Mucosa of descending colon (tissue), 3 donors: Measurements from ENCODE around the gene RAB1B. TPM values are rescaled to one million over a fixed set of nuclear protein-coding genes. Genes with fewer than 3 reads are reported as not detected.
A peak's percentile ranks its signal among the peaks of the same experiment; 100 is the strongest.
"Not testable (repeated sequence)": the region's sequence is repeated elsewhere in the genome, so short reads cannot be mapped to it uniquely, and the experiment has no call there.

Experiments
- ATAC-seq: fragments of 200-7000 bp; cut with Tn5 transposase; one replicate; pipeline ENCODE4 v1.9.1; 2020; ENCODE audit warnings: mild to moderate bottlenecking, moderate library complexity
- DNase-seq, 3 donors: peaks; one replicate each; pipeline ENCODE4 v3.0.0-alpha.2; 2020
- H3K36me3 ChIP-seq: fragments of 200-600 bp; one replicate; pipeline ENCODE4 v1.8.0; 2021; ENCODE audit warnings: low read depth, mild to moderate bottlenecking
- H3K4me1 ChIP-seq: fragments of 200-600 bp; one replicate; pipeline ENCODE4 v1.8.0; 2021; ENCODE audit warnings: low read depth, mild to moderate bottlenecking
- H3K4me3 ChIP-seq: fragments of 200-600 bp; one replicate; pipeline ENCODE4 v1.8.0; 2021; ENCODE audit warnings: mild to moderate bottlenecking
- H3K9me3 ChIP-seq: fragments of 200-600 bp; one replicate; pipeline ENCODE4 v1.8.0; 2021; ENCODE audit warnings: mild to moderate bottlenecking
- intact Hi-C, 2 donors: fragments of 100-400 bp; cut with DNase I in 1 of 2; cut with micrococcal nuclease in 1 of 2; formaldehyde crosslinking; loops; one replicate each; pipeline versions ENCODE4 v1.11.0 to v1.11.1; 2022; cut with DNase I, micrococcal nuclease
- total RNA-seq, 3 donors: library from RNA; stranded (reverse); fragmentation: NEBNext Ultra II Directional in 2 of 3; extraction: Animal tissue kit (Norgen Biotek cat#: 25700) in 2 of 3; gene quantifications; one replicate each; pipeline versions ENCODE4 v1.2.1 to v1.2.4, GENCODE V29; 2021 to 2023
- TF ChIP-seq, protein P1 (sequence below): fragments of 200-600 bp; IDR thresholded peaks from one replicate; pipeline ENCODE4 v1.8.0; 2022; ENCODE audit warnings: antibody characterized with exemption, mild to moderate bottlenecking
- donor health status: DM: no; HTN: no; CAD: no; lungs with moderate emphysema.
- donor health status: DM: no; HTN: no; CAD: no.
- donor health status: DM: no; HTN: yes; CAD: no.

Gene RAB1B
- total RNA-seq, 3 donors from 2014 or later, result 154 to 210 (median 191) TPM

DNA sequence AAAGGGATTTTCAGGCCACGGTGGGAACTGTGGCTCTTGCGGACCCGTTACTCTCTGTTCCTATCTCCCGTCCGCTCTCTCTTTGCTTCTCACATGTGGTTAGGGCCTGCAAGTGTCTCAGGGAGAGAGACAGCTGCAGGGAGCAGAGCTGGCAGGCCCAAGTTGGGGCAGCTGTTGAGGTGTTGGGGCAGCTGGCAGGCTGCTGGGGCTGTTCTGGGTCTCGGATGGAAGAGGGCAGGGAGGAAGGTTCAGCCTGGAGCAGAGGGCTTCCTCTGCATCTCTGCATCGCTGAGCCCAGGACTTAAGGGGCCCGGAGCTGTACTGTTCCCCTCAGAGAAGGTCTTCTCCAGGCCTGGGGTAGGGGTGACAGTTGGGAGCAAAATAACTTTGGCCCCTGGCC lies 7.0 kb downstream of the RAB1B start:
- no peak for ATAC-seq
- Histone ChIP-seq H3K4me1 (peaks cover 4% of the 10 kb centered on the region), H3K9me3 (no peaks in the 10 kb centered on the region), H3K4me3 (no peak overlapping the region), H3K36me3 (no peaks in the 10 kb centered on the region)
- no peak for DNase-seq
- TF ChIP-seq, protein P1, sequence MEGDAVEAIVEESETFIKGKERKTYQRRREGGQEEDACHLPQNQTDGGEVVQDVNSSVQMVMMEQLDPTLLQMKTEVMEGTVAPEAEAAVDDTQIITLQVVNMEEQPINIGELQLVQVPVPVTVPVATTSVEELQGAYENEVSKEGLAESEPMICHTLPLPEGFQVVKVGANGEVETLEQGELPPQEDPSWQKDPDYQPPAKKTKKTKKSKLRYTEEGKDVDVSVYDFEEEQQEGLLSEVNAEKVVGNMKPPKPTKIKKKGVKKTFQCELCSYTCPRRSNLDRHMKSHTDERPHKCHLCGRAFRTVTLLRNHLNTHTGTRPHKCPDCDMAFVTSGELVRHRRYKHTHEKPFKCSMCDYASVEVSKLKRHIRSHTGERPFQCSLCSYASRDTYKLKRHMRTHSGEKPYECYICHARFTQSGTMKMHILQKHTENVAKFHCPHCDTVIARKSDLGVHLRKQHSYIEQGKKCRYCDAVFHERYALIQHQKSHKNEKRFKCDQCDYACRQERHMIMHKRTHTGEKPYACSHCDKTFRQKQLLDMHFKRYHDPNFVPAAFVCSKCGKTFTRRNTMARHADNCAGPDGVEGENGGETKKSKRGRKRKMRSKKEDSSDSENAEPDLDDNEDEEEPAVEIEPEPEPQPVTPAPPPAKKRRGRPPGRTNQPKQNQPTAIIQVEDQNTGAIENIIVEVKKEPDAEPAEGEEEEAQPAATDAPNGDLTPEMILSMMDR, result no peak
- intact Hi-C loops, result no loop called here

DNA sequence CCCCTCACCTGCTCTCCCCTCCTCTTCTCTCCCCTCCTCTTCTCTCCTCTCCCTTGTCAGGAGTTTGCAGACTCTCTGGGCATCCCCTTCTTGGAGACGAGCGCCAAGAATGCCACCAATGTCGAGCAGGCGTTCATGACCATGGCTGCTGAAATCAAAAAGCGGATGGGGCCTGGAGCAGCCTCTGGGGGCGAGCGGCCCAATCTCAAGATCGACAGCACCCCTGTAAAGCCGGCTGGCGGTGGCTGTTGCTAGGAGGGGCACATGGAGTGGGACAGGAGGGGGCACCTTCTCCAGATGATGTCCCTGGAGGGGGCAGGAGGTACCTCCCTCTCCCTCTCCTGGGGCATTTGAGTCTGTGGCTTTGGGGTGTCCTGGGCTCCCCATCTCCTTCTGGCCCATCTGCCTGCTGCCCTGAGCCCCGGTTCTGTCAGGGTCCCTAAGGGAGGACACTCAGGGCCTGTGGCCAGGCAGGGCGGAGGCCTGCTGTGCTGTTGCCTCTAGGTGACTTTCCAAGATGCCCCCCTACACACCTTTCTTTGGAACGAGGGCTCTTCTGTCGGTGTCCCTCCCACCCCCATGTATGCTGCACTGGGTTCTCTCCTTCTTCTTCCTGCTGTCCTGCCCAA lies 7.7 kb downstream of the RAB1B start:
- Histone ChIP-seq H3K36me3 (no peaks in the 10 kb centered on the region), H3K4me1 (peaks cover 4% of the 10 kb centered on the region), H3K9me3 (no peaks in the 10 kb centered on the region), H3K4me3 (no peak overlapping the region)
- TF ChIP-seq, protein P1, result no peak
- ATAC-seq (no peak), DNase-seq (no peak)
- intact Hi-C loops, result no loop called here

DNA sequence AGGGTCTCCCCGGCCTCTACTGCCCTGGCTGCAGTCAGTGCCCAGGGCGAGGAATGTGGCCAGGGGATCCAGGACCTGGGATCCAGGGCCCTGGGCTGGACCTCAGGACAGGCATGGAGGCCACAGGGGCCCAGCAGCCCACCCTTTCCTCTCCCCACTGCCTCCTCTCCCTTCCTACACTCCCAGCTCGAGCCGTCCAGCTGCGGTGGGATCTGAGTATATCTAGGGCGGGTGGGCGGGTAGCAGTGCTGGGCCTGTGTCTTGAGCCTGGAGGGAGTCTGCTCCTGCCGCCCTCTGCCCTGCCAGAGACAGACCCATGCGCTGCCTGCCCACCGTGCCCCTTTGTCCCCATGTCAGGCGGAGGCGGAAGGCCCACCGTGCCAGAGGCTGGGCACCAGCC lies 8.2 kb downstream of the RAB1B start:
- H3K4me3 ChIP-seq, intact Hi-C loops, H3K36me3 ChIP-seq, DNase-seq, H3K4me1 ChIP-seq, H3K9me3 ChIP-seq, ATAC-seq: not testable (repeated sequence)

DNA sequence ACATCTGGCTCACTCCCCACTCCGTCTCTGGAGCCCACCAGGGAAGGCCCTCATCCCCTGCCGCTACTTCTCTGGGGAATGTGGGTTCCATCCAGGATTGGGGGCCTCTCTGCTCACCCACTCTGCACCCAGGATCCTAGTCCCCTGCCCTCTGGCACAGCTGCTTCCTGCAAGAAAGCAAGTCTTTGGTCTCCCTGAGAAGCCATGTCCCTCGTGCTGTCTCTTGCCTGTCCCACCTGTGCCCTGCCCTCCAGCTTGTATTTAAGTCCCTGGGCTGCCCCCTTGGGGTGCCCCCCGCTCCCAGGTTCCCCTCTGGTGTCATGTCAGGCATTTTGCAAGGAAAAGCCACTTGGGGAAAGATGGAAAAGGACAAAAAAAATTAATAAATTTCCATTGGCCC lies 8.6 kb downstream of the RAB1B start:
- H3K9me3 ChIP-seq, intact Hi-C loops, H3K4me1 ChIP-seq, ATAC-seq, H3K4me3 ChIP-seq, DNase-seq, H3K36me3 ChIP-seq: not testable (repeated sequence)

DNA sequence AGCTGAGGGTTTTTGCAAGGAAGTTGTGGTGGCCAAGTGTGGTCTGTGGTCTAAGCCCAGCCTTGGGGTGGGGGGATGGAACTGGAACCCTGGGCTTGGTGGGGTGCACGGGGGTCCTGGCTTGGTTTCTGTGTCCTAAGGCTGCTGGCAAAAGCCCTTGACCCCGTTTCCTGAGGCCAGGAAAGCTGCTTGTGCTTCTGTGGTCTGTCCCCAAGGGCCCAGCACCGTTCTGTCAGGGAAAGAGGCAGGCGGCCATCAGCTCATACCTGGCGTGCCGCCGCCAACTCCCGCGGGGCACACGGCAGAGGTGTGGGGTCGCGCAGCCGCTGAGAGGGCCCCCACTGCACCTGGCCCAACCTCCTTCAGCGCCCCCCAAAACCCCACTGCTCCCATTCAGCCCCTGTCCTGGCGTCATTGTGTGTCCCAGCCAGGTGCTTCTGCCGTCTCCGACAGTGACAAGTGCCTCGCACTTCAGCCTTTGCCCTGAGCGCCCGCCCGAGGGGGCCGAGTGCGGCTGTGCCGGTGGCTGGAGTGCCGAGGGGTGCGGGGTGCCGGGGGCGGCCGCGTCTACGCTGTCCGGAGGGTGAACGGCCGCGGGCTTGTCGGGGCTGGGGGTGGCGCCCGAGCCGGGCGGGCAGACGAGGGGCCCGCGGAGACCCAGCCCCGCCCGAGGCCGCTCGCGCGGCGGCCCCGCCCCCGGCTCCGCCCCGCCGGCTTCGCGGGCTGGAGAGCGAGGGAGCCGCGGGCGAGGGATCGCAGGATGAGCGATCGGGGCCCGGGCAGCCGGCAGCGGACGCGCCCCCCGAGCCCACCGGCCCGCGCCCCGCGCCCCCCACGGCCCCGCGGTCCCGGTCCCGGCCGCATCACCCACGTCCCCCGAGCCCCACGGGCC lies 9.3 kb downstream of the RAB1B start, which contains the start of gene CNIH2:
Gene CNIH2 (plus strand): TSS at position 705 of the 892 bp plus-strand sequence. CDS start 282 bp downstream, outside the sequence.
- TF ChIP-seq, protein P1, result no peak
- intact Hi-C loops, result no loop called here

DNA sequence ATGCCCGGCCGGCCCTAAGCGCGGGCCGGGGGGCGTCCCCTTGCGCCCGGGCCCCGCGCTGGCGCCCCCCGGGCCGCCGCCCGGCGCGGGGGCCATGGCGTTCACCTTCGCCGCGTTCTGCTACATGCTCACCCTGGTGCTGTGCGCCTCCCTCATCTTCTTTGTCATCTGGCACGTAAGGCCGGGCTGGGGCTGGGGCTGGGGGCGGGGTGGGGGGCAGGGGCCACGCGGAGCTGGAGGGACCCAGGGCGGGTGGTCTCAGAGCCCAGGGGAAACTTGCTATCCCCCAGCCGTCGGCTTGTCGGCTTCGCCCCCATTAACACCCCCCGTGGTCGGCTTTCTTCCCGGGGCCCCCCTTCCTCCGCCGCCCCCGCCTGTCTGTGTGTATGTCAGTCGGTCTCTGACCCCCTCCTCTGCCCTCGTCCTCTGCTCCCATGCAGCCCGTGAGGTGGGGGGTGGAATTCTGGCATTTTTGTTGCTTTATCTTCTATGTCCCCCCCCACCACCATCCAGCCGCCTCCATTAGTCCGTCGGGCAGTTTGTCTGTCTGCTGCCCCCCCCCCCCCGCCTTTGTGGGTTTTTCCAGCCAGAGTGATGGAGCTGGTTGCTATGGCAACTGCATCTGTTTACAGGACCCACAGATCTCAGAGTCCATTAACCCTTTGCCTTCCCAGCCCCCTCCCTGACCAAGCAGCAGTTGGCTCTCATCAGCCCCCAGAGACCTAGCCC lies 10.1 kb downstream of the RAB1B start:
- intact Hi-C loops, result no loop called here
- TF ChIP-seq, protein P1, result no peak
- Histone ChIP-seq H3K4me3 (no peak overlapping the region), H3K9me3 (no peaks in the 10 kb centered on the region), H3K36me3 (no peaks in the 10 kb centered on the region), H3K4me1 (peaks cover 10% of the 10 kb centered on the region)
- DNase-seq, result peak in 1 of 3 donors; percentile 45
- no peak for ATAC-seq

More for the DNA sequence above, 9.3 kb downstream of the RAB1B start, which contains the start of gene CNIH2:
- H3K4me1 ChIP-seq, result peaks cover 7% of the 10 kb centered on the region
- ATAC-seq (peak; percentile 42), DNase-seq (peak; percentile 37 to 65 (median 51))
- H3K4me3 ChIP-seq, result no peak within 1 kb of the TSS
- H3K36me3 ChIP-seq, result no peaks in the 10 kb centered on the region
- H3K9me3 ChIP-seq, result no peaks in the 10 kb centered on the region
